ENCODE measurements around the gene ABCA12.

DNA sequence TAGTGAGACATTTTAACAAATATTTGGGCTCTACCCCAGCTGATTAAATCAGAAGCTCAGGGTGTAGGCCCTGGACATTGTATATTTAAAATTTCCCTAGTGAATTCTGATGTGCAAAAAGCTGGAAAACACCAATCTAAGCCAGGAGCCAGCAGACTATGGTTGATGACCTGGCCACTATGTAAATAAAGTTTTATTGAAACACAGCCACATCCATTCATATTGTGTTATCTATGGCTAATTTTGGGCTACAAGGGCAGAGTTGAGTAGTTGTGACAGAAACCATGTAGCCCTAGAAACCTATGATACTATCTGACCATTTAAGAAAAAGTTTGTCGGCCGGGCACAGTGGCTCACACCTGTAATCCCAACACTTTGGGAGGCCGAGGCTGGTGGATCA, 243.0 kb downstream of the ABCA12 start:
- no peak for TF ChIP-seq REST (IDR thresholded peaks at IDR 0.05; ENCODE audit: low read depth)
- TF ChIP-seq MAX (IDR thresholded peaks at IDR 0.05), result no peak
- no peak for TF ChIP-seq SIN3A (IDR thresholded peaks at IDR 0.05; ENCODE audit: low read depth)
- TF ChIP-seq, protein P1, sequence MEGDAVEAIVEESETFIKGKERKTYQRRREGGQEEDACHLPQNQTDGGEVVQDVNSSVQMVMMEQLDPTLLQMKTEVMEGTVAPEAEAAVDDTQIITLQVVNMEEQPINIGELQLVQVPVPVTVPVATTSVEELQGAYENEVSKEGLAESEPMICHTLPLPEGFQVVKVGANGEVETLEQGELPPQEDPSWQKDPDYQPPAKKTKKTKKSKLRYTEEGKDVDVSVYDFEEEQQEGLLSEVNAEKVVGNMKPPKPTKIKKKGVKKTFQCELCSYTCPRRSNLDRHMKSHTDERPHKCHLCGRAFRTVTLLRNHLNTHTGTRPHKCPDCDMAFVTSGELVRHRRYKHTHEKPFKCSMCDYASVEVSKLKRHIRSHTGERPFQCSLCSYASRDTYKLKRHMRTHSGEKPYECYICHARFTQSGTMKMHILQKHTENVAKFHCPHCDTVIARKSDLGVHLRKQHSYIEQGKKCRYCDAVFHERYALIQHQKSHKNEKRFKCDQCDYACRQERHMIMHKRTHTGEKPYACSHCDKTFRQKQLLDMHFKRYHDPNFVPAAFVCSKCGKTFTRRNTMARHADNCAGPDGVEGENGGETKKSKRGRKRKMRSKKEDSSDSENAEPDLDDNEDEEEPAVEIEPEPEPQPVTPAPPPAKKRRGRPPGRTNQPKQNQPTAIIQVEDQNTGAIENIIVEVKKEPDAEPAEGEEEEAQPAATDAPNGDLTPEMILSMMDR (IDR thresholded peaks at IDR 0.05 in 2 of 3, conservative IDR thresholded peaks at IDR 0.05 in 1 of 3; ENCODE audit: borderline replicate concordance in 1 of 3, insufficient read depth in 1 of 3, low read depth in 2 of 3, low read length in 2 of 3), result no peak
- no peak for TF ChIP-seq EZH2phosphoT487 (IDR thresholded peaks at IDR 0.05; ENCODE audit: borderline replicate concordance)
- no peak for TF ChIP-seq YY1 (IDR thresholded peaks at IDR 0.05; ENCODE audit: extremely low read depth, insufficient replicate concordance, low read depth, low read length)
- TF ChIP-seq CEBPB (IDR thresholded peaks at IDR 0.05; ENCODE audit: low read depth), result no peak
- TF ChIP-seq POLR2A (IDR thresholded peaks at IDR 0.05; ENCODE audit: borderline replicate concordance, extremely low read depth, insufficient read depth, insufficient read length), result no peak
- TF ChIP-seq ZNF274 (IDR thresholded peaks at IDR 0.05; ENCODE audit: low read depth, low read length), result no peak
- no peak for TF ChIP-seq ATF3 (IDR thresholded peaks at IDR 0.05)
- TF ChIP-seq RAD21 (IDR thresholded peaks at IDR 0.05; ENCODE audit: low read depth), result no peak
- no peak for TF ChIP-seq EZH2 (IDR thresholded peaks at IDR 0.05)
- TF ChIP-seq ZBTB33 (IDR thresholded peaks at IDR 0.05; ENCODE audit: extremely low read depth, insufficient replicate concordance, low read length), result no peak
- TF ChIP-seq POLR2AphosphoS5 (IDR thresholded peaks at IDR 0.05; ENCODE audit: low read depth, low read length), result no peak

All from HCT116 (cell line).